Muscle of back (tissue), 11 donors: ENCODE results near the gene PARM1. TPM values are rescaled to one million over a fixed set of nuclear protein-coding genes. Genes with fewer than 3 reads are reported as not detected.

Experiments
- DNase-seq, 3 donors: peaks; one replicate each; pipeline versions ENCODE4 v3.0.0 to v3.0.0-alpha.2; 2013
- polyA plus RNA-seq, 10 donors: library from polyadenylated mRNA; unstranded; fragments of 120-200 nt; gene quantifications; one replicate each; pipeline ENCODE4 v1.2.1, GENCODE V29; 2013; ENCODE audit not compliant: insufficient read length in 10 of 10

PARM1 gene
- polyA plus RNA-seq, 10 donors = 58.3 to 108 (median 80.3) TPM

DNA sequence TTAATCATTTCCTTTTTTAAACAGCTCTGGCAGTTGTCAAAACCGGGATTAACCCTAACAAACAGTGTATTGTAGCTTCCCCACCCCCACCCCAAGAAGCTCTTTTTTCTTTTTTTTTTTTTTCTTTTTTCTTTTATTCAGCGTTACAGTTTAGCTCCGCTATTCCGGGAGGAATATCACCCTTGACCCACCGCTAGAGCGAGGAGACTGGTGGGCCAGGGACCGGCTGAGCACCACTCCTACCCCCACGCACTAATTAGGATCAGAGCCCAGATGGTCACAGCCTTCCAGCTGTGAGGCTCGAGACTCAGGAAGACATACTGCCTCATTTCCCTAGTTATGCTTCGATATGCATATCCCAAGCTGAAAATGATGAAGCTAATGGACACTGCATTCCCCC, 2.0 kb downstream of the PARM1 start:
- peak; percentile 7 to 56 (median 15) for DNase-seq

DNA sequence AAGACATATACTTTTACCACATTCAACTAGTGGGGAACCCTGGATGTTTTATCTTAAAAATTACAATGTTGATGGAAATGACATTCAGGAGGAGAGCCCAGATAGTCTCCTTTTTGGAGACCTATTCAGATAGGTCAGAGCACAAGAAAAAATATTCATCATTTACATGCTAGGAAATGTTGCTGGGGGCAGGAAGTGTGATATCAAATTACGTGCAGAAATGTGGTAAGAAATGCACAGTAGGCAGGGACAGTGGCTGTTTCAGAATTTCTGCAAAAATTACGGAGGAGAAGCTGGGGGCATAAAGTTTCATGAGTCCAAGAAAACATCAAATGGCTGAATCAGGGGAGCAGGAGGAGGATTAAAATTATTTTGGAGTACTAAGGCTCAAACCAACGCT, 8.2 kb downstream of the PARM1 start:
- no peak for DNase-seq

DNA sequence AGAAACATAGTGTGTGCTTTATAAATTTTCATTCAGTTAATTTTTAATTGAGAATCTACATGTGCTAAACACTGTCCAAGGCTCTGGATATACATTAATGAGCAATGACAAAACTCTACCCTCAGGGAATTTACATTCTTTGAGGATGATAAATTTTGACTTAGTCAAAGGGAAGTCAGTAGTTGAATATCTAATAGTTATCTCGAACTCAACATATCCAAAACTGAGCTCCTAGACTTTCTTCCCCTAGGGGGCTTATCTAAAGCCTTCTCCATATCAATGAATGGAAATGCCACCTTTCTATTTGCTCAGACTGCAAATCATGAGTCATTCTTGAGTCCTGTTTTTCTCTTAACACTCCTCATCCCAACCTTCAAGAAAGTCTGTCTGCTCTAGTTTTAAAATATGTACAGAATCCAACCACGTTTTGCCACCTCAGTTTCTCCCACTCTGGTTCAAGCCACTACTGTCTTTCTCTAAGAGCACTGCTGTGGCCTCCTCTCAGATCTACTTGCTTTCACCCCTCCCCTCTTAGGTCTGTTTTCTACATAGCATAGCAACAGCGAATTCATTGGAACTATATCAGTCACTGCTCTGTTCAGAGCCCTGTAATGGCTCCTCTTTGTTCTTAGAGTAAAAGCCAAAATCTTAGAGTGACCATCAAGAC, 9.5 kb downstream of the PARM1 start:
- DNase-seq = no peak

DNA sequence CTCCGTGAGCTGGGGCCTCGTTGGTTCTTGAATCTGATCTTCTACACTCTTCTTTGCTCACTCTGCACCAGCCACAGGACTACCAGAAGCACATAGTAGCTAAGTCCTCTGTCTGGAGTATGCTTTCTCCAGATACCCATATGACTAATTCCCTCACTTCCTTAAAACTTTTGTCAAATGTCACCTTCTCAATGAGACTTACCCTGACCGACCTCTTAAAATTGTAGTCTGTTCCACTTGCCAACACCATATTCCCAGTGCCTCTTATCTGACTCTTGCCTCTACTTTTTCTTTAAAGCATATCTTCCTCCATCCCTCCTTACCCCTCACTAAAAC, 10.0 kb downstream of the PARM1 start:
- DNase-seq = no peak

DNA sequence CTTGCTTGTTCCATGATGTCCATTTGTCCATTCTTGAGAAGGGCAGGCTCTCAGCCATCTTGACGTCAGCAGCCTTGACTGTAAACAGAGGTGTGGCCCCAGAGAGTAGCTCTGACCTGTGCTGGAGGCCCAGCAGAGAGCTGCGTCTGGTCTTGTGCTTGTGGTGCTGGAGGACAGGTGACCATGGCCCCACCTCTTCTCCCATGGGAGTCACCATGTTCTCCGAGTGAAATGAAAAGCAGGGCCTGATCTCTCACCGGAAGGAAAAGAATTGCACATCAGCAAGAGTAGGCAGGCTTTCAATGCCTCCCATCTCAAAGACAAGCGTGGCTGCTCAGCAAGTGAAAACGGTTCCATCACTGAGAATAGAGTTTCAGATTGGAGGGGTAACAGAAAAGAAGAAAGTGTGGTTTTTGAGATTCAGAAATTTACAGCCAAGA, 11.5 kb downstream of the PARM1 start:
- DNase-seq = no peak

DNA sequence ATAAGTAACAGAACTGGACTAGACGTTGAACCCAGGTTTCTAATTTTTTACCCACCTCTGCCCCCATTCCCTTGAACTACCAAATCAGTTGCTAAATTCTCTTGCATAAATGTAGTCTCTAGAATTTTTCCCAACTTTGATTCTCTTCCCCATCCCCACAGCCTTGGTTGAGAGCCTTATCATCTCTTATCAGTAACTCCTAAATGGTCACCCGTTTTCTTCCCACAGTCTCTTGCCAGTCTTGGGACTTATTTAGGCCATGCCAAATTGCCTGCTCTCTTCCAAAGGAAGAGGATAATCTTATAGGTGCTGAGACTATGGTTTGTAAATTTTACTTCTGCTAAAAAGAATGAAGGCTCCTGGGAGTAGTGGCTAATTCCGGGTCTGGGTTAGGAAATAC, 13.3 kb downstream of the PARM1 start:
- DNase-seq = no peak

DNA sequence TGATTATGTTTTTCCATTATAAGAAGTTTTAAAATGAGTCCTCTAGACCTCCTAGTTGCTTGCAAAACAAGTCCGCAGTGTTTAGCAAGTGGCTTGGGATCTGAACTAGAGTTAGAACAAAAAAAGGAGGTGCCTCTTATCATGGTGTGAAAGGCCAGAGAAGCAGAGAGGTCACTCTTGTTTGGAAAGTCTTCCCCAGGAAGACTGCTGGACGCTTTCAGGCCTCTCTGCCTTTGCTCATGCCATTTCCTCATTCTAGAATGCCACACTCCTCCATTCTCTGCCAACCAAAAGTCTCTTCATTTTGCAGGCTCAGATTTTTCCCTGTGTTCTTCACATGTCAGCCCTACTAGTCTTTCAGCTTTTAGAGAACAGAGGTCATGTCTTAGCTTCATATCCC, 14.9 kb downstream of the PARM1 start:
- no peak for DNase-seq

DNA sequence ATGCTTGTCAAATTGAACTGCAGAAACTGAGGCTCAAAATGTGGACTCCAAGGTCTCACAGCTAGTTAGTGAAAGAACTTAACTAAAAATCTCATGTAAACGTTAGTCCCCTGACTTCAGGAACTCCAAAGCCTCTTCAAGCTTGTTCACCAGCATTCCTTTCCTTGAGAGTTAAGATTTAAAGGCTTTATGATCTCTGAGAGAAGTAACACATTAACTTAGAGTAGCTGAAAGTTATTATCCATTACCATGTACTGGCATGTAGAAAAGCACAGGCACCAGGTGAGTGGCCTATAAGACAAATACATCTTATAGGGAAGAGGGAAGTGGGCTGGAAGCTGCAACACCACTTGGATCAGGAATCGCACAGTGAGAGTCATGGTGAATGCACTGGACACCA, 15.3 kb downstream of the PARM1 start:
- no peak for DNase-seq

DNA sequence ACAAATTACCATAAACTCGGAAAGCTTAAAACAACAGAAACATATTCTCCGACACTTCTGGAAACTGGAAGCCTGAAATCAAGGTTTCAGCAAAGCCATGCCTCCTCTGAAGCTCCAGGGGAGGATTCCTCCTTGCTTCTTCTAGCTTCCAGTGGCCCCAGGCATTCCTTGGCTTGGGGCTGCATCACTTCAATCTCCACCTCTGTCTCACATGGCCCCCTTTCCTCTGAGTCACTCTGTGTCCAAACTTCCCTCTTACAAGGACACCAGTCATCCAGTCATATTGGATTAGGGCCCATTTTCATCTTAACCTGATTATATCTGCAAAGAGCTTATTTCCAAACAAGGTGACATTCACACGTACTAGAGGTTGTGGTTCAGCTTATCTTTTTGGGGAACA, 17.3 kb downstream of the PARM1 start:
- no peak for DNase-seq

DNA sequence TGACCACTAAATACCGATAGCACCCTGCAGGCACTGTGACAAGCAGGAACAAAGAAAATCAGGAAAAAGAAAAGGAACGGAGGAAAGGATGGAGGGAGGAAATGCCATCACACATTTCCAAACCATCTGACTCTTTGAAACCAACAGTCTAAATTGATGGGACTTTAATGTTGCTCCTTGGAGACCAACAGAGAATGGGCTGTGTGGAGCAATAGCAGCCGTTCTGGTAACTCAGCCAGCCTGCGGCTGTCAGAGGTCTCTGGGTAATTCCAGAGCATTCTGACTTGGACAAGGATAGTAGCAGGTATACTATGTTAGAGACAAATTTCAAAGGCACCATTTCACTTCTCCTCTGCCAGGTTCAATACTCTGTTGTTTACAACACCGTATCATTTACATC, 18.0 kb downstream of the PARM1 start:
- no peak for DNase-seq

DNA sequence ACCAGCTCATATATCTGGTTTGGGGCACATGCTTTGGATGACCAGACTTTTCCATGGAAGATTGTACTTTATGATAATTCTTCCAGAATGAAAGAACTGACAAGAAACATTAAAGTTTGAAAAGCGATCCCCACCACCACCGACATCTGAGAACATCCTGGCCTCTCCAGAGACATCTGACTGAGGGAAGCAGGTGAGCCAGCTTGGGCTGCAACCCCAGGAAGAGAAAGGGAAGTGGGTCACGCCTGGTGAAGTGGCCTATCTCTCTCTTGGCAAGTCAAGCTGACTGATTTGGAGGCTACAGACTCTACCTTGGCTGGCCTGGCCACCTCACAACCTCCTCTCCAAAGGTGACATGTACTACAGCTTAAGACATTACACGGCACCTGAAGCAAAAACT, 20.7 kb downstream of the PARM1 start:
- no peak for DNase-seq

DNA sequence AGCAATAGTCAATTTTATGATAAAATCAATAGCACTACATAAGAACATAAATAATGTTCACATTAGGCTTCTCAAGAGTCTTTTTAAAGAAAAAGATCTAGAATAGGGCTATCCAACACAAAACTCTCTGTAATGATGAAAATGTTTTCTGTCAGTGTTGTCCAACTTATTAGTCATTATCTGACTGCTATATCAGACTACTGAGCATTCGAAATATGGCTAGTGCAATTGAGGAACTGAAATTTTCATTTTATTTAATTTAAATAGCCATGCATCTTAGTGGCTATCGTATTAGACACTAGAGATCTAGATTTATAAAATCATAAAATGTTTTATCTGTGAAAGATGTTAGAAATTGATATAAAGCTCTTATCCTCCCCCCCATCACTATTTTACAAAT, 26.0 kb downstream of the PARM1 start:
- DNase-seq = no peak

DNA sequence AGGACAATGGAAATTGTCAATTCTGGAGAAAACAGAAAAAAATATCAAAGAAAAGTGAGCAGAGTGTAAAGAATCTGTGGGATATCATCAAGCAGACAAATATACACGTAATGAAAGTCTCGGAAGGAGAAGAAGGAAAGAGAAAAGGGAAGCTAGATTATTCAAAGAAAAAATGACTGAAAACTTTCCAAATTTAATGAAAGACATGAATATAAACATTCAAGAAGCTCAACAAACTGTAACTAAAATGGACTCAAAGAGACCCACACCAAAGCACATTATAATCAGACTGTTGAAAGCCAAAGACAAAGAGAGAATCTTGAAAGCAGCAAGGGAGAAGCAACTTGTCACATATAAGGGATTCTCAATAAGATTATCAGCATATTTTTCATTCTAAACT, 28.3 kb downstream of the PARM1 start:
- no peak for DNase-seq

DNA sequence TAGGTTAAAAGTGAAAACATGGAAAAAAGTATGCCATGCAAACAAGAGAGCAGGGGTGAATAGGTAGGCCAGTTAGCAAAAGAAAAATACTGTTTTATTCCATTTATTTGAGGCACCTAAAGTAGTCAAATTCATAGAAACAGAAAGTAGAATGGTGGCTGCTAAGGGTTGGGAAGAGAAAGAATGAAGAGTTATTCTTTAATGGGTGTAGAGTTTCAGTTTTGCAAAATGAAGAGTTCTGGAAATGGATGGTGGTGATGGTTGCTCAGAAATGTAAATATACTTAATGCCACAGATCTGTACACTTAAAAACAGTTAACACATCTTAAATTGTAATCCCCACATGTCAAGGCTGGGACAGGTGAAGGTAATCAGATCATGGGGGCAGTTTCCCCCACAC, 29.7 kb downstream of the PARM1 start:
- DNase-seq = no peak

DNA sequence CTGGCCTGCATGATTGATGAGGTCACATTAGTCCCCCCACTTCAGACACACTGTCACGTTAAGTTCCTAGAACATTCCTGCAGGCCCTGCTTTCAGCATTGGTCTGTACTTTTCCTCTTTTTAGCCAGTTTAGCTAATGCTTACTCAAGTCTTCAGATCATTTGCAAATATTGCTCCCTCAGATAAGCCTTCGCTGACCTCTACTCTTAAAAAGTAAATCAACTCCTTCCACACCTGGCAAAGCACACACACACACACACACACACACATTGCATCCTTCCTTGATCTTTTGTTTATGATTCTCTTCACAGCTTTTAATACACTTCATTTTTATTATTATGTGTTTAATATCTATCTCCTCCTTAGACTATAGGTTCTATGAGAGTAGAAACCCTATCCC, 31.4 kb downstream of the PARM1 start:
- DNase-seq = no peak

DNA sequence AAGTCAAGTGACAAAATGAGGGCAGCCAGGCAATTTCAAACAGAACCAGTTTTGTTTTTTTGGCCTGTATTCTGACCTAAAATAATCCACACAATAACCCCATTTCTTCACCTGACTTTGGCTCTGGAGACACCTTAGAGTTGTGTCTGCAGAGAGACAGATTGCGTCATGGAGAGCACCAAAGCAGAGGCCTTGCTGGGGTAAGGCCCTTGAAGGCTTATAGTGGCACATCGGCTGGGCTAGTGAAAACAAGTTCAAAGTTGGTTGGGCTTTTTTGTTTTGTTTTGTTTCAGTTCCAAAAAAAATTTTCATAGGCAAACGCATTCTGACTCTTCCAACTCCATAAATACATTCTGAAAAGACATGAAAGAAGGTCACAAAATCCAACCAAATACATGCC, 34.4 kb downstream of the PARM1 start:
- no peak for DNase-seq

DNA sequence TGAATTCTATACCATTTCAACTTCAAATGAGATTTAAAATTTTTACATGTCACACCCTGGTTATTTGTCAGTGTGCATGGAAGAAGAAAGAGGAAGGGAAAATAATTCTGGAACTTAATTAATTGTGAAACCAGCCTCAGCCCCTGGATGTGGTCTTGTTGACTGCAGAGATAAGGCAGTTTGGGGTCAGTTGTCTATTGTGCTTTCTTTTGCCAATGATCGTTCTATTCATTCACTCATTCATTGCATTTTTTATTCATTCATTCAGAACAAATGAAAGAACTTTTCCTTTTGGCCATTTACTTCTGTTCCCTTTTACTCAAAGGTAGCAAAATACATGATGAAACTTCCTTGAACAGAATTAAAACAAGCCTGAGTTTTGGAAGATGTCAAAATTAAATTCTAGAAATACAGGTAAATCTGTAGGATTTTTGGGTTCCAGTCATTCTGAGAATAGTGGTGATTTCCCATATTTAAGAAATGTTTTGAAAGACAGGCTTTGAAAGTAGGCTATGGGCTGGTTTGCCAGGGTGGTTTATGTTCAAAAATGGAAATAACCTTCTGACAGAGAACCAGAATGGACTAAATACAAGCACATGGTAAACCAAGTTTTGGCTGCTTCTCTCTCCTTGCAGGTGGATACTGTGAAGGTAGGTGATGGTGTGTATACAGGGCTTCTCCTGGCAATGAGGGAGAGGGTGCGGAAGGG, 35.7 kb downstream of the PARM1 start:
- no peak for DNase-seq

DNA sequence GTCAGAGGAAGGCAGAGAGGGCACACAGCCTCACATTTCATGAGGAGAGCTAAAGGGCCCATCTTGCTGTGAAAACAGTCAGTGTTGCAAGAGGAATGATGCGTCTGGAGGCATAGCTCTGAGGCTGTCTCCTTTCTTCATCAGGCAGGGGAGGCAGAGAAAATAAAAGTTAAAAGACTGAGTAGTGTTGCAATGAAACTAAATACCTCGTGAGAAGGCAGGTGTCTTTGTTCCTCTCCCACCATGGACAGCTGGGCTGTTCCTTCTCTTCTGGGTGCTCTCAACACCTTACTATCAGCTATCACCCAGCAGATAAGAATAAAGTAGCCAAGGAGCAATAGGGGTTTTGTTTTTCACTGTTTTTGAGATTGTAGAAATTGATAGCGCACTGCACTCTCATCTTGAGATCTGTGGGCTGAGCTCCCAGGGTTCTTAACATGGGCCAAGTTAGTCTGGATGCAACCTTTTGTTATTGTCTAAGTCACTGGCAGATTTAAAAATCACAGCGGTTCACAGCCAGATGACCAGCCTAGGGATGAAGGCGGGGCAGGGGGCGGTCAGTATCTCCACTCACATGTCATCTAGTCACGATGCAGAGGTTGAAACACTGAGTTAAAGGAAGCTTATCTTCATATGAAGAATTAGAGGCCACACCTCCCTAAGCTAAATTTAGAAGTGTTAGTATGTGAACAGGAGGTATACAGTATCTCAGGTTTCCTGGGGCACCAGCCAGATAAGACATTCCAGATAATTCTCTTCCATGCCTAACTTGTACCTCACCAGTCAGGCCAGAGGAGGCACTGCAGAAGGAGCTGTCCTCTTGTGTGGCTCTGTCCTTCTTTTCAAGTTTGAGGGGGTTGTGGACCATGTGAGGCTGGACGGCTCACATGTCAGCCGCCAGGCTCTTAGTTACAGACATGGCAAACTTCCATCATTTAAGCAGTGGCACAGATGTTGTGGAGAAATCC, 36.9 kb downstream of the PARM1 start:
- DNase-seq = peak; percentile 38 to 59 (median 57)

DNA sequence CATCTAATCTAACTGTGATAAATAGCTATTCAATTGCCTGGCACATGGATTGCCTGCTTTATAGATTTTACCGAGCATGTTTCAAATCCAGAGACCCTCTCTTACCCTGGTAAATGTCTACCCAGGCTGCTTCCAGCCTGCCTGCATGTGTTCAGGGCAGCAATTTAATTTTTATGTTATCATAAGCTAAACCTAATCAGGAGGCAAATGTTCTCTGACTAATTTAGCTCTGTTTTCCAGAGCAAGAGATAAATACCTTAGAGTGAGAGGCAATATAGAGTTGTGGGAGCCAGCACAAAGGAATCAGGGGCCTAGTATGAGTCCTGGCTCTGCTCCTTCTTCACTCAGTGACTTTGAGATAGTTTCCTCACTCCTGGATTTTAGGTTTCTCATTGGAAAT, 37.7 kb downstream of the PARM1 start:
- no peak for DNase-seq

DNA sequence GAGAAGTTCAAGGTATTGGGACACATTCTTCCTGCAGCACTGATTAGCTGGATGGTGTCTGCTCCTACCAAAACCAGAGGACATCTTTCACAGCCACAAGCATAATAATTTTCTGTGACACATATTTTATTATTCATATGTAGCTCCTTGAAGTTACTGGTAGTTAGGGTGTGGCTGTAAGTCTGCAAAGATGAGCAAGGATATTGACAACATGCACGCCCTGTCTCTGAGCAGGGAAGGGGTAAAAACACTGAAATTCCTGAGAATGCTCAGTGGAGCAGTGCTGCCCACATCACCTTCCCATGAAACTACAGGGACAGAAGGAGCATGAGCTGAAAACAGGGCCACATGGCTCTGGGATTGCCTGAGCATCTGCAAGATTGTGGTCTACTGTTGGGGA, 38.9 kb downstream of the PARM1 start:
- DNase-seq = no peak

DNA sequence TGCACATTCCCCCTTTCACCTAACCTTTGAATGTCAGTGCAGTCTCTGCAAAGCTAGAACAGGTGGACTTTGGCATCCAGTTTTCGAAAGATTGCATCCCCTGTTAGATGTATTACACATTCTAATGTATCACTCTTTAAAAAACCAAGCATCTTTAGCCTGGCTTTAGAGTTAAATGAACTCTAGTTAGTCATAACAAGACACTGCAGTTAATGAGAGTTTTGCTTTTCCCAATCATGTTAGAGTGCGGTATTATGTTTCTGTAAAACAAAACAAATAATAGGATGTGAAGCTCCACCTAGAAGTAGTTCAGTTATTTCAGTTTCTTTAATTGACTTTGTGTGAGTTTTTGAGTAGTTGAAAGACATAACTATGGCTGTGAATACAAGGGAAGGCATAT, 42.2 kb downstream of the PARM1 start:
- DNase-seq = no peak
